SK-N-MC (cell line): ENCODE measurements around the gene SLC9A1.

Experiments used
- DNase-seq: peaks from one replicate; pipeline ENCODE4 v3.0.0-alpha.2; 2011; ENCODE audit warnings: low read depth, low spot score
- H3K27ac ChIP-seq: fragments of 200-600 bp; sonication (generic); 2 replicates; pipeline ENCODE4 v1.5.1; 2016; ENCODE audit warnings: mixed run types
- H3K36me3 ChIP-seq: fragments of 200-600 bp; sonication (generic); 2 replicates; pipeline ENCODE4 v1.6.1; 2017; ENCODE audit warnings: antibody characterized with exemption, low read length, mixed read lengths; ENCODE audit not compliant: insufficient read depth
- H3K4me3 ChIP-seq: fragments of 200-600 bp; sonication (generic); 2 replicates; pipeline ENCODE4 v1.5.1; 2016
- H3K9ac ChIP-seq: fragments of 200-600 bp; sonication (generic); 2 replicates; pipeline ENCODE4 v1.8.0; 2017; ENCODE audit warnings: mixed run types, mixed read lengths; ENCODE audit not compliant: insufficient read length
- H3K9me3 ChIP-seq: fragments of 200-600 bp; sonication (generic); 2 replicates; pipeline ENCODE4 v1.6.1; 2017; ENCODE audit warnings: low read depth, mild to moderate bottlenecking, antibody characterized with exemption, low read length, moderate library complexity, mixed read lengths
- EZH2 ChIP-seq: fragments of 200-600 bp; sonication (generic); IDR thresholded peaks from one replicate; pipeline ENCODE4 v1.6.1; 2017; ENCODE audit warnings: antibody characterized with exemption
- FOXP2 ChIP-seq: optimal IDR thresholded peaks from 2 replicates; pipeline ENCODE3; 2011; ENCODE audit warnings: mild to moderate bottlenecking, moderate library complexity; ENCODE audit not compliant: insufficient read depth; ENCODE audit errors: extremely low read length, control extremely low read depth
- POLR2AphosphoS5 ChIP-seq: IDR thresholded peaks from 2 replicates; pipeline ENCODE4 v1.6.1; 2012; ENCODE audit warnings: mild to moderate bottlenecking, low read depth, low read length, borderline replicate concordance

Gene SLC9A1

DNA sequence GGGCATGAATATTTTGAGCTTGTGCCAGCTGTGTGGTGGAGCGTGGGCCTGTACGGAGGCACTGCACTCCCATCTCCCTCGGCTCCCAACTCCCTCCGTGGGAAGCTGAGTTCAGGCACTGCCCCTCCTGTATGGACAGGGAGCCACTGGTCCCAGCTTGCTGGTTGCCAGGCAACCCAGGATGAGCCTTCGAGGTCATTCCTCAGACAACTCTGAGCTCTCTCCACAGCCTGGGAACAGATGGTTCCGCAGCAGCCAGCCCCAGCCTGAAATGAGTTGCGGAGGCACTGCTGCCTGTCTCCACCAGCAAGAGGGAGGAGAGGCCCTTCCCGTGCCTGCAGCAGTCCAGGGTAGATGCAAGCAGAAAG lies 83.9 kb downstream of the SLC9A1 start:
- DNase-seq, result no peak
- no peak overlapping the region for H3K27ac ChIP-seq
- H3K9me3 ChIP-seq, result no peaks in the 10 kb centered on the region
- H3K9ac ChIP-seq, result no peak overlapping the region
- H3K4me3 ChIP-seq, result no peak overlapping the region
- TF ChIP-seq POLR2AphosphoS5 (no peak), EZH2 (no peak), FOXP2 (no peak)
- no peaks in the 10 kb centered on the region for H3K36me3 ChIP-seq

DNA sequence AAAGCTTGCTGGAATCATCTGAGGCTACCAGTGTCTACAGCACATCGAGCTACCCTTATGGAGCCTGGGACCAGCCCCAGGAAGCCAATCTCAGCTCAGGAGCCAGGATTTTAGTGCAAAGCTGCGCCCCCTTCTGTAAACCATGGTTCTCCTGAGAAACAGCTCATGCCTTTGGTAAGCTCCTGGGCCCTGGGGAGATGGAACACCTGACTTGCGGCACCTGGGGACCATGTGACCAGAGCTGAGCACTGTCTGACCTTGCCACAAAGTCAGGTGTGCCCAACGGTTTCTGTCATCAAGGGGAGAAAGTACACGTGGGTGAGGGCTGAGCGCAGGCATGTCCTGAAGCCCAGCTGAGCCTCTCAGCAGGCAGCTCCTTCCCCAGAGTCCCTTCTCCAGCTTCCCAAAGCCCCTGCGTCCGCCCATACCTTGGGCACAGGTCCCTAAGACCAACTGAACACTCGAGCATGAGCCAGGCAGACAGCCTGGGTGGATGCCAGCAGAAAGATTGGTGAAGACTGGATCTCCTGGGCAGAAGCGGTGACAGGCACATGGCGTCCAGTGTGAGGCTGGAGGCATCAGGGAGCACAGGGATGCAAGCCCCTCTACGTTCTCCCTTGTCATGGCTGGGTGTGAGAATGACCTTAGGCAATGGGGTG lies 84.4 kb downstream of the SLC9A1 start:
- H3K27ac ChIP-seq, result no peak overlapping the region
- no peak overlapping the region for H3K4me3 ChIP-seq
- TF ChIP-seq EZH2, result no peak
- no peak for TF ChIP-seq FOXP2
- TF ChIP-seq POLR2AphosphoS5, result no peak
- H3K9ac ChIP-seq, result no peak overlapping the region
- H3K36me3 ChIP-seq, result no peaks in the 10 kb centered on the region
- DNase-seq, result no peak
- no peaks in the 10 kb centered on the region for H3K9me3 ChIP-seq

DNA sequence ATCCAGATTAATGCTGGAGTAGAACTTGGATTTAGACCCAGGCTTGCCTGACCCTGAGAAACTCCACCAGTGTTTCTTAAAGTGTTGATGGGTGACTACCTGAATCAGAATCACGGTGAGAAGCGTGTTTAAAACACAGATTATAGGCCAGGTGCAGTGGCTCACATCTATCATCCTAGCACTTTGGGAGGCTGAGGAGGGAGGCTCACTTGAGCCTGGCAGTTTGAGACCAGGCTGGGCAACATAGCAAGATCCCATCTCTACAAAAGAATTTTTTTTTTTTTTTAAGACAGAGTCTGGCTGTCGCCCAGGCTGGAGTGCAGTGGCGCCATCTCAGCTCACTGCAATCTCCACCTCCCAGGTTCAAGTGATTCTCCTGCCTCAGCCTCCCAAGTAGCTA lies 86.0 kb downstream of the SLC9A1 start:
- H3K9ac ChIP-seq, result no peak overlapping the region
- H3K4me3 ChIP-seq, result no peak overlapping the region
- H3K36me3 ChIP-seq, result no peaks in the 10 kb centered on the region
- H3K9me3 ChIP-seq, result no peaks in the 10 kb centered on the region
- DNase-seq, result no peak
- no peak overlapping the region for H3K27ac ChIP-seq
- TF ChIP-seq POLR2AphosphoS5 (no peak), FOXP2 (no peak), EZH2 (no peak)

DNA sequence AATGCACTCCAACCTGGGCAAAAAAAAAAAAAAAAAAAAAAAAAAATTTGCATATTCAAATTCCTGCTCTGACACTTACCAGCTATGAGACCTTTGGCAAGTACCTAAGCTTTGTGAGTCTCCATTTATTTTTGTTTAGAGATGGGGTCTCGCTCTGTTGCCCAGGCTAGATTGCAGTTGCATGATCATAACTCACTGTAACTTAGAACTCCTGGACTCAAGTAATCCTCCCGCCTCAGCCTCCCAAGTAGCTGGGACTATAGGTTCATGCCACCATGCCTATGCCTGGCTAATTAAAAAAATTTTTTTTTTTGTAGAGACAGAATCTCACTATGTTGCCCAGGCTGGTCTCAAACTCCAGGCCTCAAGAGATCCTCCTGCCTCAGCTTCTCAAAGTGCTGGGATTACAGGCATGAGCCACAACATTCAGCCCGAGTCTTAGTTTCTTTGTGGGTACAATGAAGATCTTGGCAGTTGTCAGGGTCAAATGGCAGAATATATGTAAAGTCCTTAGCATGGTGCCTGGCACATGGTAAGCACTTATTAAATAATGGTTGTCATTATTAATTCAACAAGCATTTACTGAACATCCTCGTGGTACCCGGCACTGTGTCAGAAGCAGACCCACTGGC lies 88.8 kb downstream of the SLC9A1 start:
- Histone ChIP-seq H3K9me3 (no peaks in the 10 kb centered on the region), H3K4me3 (no peak overlapping the region), H3K27ac (no peak overlapping the region), H3K36me3 (no peaks in the 10 kb centered on the region), H3K9ac (no peak overlapping the region)
- TF ChIP-seq EZH2, result no peak
- no peak for TF ChIP-seq POLR2AphosphoS5
- no peak for TF ChIP-seq FOXP2
- no peak for DNase-seq

DNA sequence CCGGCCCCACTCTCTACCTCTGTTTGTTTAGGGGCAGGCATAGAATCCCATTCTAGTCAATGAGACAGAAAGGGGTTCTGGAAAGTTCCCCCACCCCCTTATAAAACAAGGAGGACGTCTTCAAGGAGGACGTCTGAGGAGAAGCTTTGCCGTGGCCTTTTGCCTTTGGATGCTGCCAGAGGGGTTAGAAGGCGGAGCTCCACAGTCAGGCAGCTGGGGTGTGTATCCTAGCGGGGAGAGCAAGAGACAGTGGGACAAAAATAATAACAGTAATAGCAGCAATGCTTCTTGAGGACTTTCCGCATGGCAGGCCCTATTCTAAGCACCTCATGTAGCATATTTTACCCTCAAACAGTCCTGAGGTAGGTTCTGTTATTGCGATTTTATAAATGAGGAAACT lies 94.0 kb downstream of the SLC9A1 start:
- no peaks in the 10 kb centered on the region for H3K36me3 ChIP-seq
- H3K27ac ChIP-seq, result no peak overlapping the region
- no peak for DNase-seq
- no peaks in the 10 kb centered on the region for H3K9me3 ChIP-seq
- no peak overlapping the region for H3K9ac ChIP-seq
- no peak for TF ChIP-seq EZH2
- no peak for TF ChIP-seq POLR2AphosphoS5
- TF ChIP-seq FOXP2, result no peak
- no peak overlapping the region for H3K4me3 ChIP-seq

DNA sequence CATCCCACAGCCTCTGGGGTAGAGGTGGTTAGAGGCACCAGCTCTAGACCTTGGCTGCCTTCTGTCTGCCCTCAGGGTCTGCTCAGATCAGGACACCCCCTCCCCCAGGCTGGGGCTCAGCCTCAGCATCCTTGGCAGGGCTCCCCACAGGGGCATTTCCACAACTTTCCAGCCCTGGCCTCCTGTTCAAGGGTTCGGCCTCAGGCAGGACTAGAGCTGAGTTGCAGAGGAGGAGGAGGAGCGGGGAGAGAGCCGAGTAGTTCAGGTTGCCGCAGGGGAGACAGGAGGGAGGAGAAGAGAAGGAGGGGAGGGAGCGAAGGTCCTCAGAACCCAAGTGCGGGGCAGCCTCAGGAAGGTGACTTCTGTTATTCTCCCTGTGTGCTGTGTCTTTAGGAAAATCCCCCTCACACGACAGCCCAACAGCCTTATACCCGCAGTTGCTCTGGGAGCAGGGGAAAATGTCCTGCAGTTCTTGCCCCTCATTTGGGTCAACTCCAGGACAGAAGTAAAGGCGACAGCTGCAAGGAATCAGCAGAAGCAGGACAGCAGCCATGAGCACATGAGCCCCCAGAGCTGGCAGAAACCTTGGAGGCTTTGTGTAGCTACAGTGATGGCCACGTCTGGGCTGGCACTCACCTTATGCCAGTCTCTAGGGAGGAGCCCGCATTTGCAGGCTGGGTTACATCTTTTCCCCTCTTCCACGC lies 95.8 kb downstream of the SLC9A1 start:
- no peaks in the 10 kb centered on the region for H3K9me3 ChIP-seq
- no peak overlapping the region for H3K27ac ChIP-seq
- no peak overlapping the region for H3K9ac ChIP-seq
- no peaks in the 10 kb centered on the region for H3K36me3 ChIP-seq
- TF ChIP-seq EZH2 (no peak), POLR2AphosphoS5 (no peak), FOXP2 (no peak)
- no peak overlapping the region for H3K4me3 ChIP-seq
- no peak for DNase-seq

DNA sequence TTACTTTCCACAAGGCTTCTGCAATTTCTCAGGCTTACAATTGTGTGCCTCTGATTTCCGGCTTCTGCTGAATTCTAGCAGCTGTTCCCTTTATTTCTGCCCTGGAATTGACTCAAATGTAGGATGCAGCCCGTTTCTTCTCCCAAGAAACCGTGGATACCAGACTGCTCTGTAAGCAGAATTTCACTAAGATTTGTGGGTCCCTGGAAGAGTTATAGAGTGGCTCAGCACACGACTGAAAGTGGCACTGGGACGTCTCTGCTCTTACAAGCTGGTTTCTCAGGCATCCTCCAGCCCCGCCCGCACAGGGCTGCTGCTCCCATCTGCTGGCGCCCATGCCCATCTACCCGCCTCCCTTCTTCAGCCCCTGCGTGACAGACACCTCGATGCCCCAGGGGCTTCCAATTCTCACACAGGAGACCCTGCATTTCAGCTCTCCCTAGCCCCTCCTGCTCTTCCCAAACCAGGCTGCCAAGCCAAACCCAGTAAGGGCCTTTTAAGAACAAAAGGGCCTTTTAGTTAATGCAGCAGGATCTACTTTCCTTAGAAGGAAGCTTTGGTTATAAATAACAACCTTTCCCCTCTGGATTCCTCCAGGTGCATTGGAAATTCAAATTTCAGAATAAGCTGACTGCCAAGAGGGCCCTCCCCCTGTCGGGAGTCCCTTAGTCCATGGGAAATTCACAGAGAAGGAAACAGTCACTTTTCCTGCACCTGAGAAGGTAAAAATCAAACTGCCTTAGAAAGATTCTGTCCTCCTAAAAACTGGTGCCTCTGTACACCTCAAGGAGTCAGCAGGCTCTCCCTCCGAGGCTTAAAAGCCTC lies 96.9 kb downstream of the SLC9A1 start:
- H3K9me3 ChIP-seq, result no peaks in the 10 kb centered on the region
- no peak overlapping the region for H3K4me3 ChIP-seq
- no peak for TF ChIP-seq EZH2
- TF ChIP-seq FOXP2, result no peak
- TF ChIP-seq POLR2AphosphoS5, result no peak
- H3K36me3 ChIP-seq, result no peaks in the 10 kb centered on the region
- DNase-seq, result no peak
- no peak overlapping the region for H3K9ac ChIP-seq
- H3K27ac ChIP-seq, result no peak overlapping the region

DNA sequence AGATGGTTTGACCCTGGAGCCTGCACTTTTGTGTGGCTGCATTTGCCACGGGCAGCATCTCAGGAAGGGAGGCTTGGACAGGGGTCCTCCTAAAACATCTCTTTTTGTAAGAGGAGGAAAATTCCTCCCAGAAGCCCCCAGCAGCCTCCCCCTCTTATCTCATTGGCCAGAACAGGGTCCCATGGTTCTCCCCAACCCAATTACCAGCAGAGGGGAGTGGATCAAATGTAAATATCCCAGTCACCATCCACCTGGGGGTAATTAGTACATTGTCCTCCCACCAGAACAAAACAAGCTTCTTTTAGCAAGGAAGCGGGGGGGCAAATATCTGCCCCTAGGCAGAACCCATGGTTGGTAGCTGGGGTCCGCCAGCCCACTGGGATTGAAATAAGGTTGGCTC lies 97.5 kb downstream of the SLC9A1 start:
- H3K9ac ChIP-seq, result no peak overlapping the region
- no peaks in the 10 kb centered on the region for H3K36me3 ChIP-seq
- TF ChIP-seq EZH2 (no peak), FOXP2 (no peak), POLR2AphosphoS5 (no peak)
- H3K4me3 ChIP-seq, result no peak overlapping the region
- DNase-seq, result no peak
- no peak overlapping the region for H3K27ac ChIP-seq
- H3K9me3 ChIP-seq, result no peaks in the 10 kb centered on the region
